ENCODE data around the gene TRIM21. TPM values are rescaled to one million over a fixed set of nuclear protein-coding genes. Genes with fewer than 3 reads are reported as not detected.

Gene TRIM21
- total and polyA plus RNA-seq, 9 of the 15 experiments (the other 6 are each of a cell fraction or from before 2014, with no cell fraction given) = 9.2 to 21.1 (median 10.8) TPM

DNA sequence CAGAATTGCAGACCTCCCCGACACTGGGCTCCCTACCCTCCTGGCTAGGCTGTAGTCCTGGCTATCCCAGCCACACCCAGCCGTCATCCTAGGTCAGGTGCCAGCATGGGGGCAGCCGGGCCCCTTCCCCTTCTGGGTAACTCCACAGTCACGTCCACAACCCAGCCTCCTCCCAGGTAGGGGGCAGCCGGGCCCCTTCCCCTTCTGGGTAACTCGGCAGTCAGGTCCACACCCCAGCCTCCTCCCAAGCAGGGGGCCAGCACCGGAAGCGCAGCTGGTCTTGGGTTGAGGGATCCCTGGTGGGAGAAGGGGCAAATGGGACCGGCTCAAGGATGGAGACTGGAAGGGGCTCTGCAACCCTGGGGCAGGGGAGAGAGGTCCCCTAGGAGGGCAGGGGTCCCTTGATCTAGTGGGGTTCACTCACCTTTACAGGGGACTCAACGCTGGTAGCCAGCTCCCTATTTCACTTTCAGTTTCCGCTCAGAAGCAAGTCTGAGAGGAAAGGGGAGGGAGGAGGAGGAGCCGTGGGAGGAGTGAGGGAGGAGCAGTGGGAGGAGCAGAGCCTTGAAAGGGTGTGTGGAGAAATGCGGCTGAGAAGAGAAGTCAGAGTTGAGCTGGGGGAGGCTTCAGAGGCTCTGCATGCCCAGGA lies at the start of gene TRIM21 (continued):
- TF ChIP-seq FOXK2 (conservative IDR thresholded peaks at IDR 0.05 in 1 of 2, IDR thresholded peaks at IDR 0.05 in 1 of 2; ENCODE audit: low read depth in 2 of 2) (no peak), ZNF23 (CRISPR knock-in tag; IDR thresholded peaks at IDR 0.05) (no peak), ETV6 (IDR thresholded peaks at IDR 0.05; ENCODE audit: borderline replicate concordance in 1 of 2, low read depth in 2 of 2, low read length in 1 of 2) (no peak), ETV6 (CRISPR knock-in tag; IDR thresholded peaks at IDR 0.05; ENCODE audit: borderline replicate concordance) (no peak), PHF8 (IDR thresholded peaks at IDR 0.05; ENCODE audit: borderline replicate concordance, low read length) (peak; percentile 80; the same call in 1 of the 2 replicates), CCNT2 (IDR thresholded peaks at IDR 0.05; ENCODE audit: borderline replicate concordance, extremely low read depth, insufficient read length, low read depth, low read length) (no peak), ZNF830 (CRISPR knock-in tag; IDR thresholded peaks at IDR 0.05) (no peak), ZNF695 (CRISPR knock-in tag; IDR thresholded peaks at IDR 0.05) (no peak), ZNF212 (CRISPR knock-in tag; IDR thresholded peaks at IDR 0.05) (no peak), ZNF589 (CRISPR knock-in tag; IDR thresholded peaks at IDR 0.05; ENCODE audit: low read depth) (no peak), TBP (optimal IDR thresholded peaks at IDR 0.05; ENCODE audit: low read depth, low read length) (no peak), CBX1 (IDR thresholded peaks at IDR 0.05; ENCODE audit: low read depth) (no peak), SOX6 (IDR thresholded peaks at IDR 0.05) (no peak), TEAD1 (CRISPR knock-in tag; IDR thresholded peaks at IDR 0.05) (no peak), RBBP5 (IDR thresholded peaks at IDR 0.05; ENCODE audit: borderline replicate concordance, insufficient read depth, low read length, poor library complexity, severe bottlenecking) (peak; percentile 37), RFX5 (IDR thresholded peaks at IDR 0.05; ENCODE audit: low read depth, low read length) (no peak), XRCC5 (IDR thresholded peaks at IDR 0.05; ENCODE audit: low read depth, low read length) (no peak)
- TF ChIP-seq, protein P1, sequence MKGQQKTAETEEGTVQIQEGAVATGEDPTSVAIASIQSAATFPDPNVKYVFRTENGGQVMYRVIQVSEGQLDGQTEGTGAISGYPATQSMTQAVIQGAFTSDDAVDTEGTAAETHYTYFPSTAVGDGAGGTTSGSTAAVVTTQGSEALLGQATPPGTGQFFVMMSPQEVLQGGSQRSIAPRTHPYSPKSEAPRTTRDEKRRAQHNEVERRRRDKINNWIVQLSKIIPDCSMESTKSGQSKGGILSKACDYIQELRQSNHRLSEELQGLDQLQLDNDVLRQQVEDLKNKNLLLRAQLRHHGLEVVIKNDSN (CRISPR knock-in tag; IDR thresholded peaks at IDR 0.05) = no peak
- TF ChIP-seq, protein P2, sequence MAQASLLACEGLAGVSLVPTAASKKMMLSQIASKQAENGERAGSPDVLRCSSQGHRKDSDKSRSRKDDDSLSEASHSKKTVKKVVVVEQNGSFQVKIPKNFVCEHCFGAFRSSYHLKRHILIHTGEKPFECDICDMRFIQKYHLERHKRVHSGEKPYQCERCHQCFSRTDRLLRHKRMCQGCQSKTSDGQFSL (CRISPR knock-in tag; IDR thresholded peaks at IDR 0.05) = no peak
- TF ChIP-seq, protein P2 (tag; IDR thresholded peaks at IDR 0.05) = no peak
- TF ChIP-seq, protein P3, sequence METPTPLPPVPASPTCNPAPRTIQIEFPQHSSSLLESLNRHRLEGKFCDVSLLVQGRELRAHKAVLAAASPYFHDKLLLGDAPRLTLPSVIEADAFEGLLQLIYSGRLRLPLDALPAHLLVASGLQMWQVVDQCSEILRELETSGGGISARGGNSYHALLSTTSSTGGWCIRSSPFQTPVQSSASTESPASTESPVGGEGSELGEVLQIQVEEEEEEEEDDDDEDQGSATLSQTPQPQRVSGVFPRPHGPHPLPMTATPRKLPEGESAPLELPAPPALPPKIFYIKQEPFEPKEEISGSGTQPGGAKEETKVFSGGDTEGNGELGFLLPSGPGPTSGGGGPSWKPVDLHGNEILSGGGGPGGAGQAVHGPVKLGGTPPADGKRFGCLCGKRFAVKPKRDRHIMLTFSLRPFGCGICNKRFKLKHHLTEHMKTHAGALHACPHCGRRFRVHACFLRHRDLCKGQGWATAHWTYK (CRISPR knock-in tag; IDR thresholded peaks at IDR 0.05) = no peak
